Liver (tissue), 9 donors: ENCODE results near the gene MTMR12. TPM values are rescaled to one million over a fixed set of nuclear protein-coding genes. Genes with fewer than 3 reads are reported as not detected.

Experiments
- DNase-seq: peaks from one replicate; pipeline ENCODE4 v3.0.0-alpha.2; 2017; ENCODE audit warnings: low spot score
- H3K27ac ChIP-seq, 2 donors: one replicate each; pipeline ENCODE4 v1.7.0; 2013; ENCODE audit warnings: inconsistent platforms in 2 of 2, low read length in 2 of 2, control low read depth in 1 of 2, low read depth in 1 of 2, mild to moderate bottlenecking in 1 of 2
- H3K27me3 ChIP-seq, 4 donors: one replicate each; pipeline versions ENCODE4 v1.6.1 to v1.7.0; 2013; ENCODE audit warnings: low read length in 3 of 4, inconsistent platforms in 1 of 4, mild to moderate bottlenecking in 1 of 4, moderate library complexity in 1 of 4; ENCODE audit not compliant: control insufficient read depth in 4 of 4, insufficient read depth in 4 of 4
- H3K36me3 ChIP-seq, 4 donors: one replicate each; pipeline versions ENCODE4 v1.6.1 to v1.7.0; 2013; ENCODE audit warnings: low read length in 3 of 4, mild to moderate bottlenecking in 3 of 4, low read depth in 1 of 4, moderate library complexity in 1 of 4; ENCODE audit not compliant: control insufficient read depth in 4 of 4, insufficient read depth in 3 of 4
- H3K4me1 ChIP-seq, 4 donors: one replicate each; pipeline versions ENCODE4 v1.6.1 to v1.7.0; 2013; ENCODE audit warnings: low read length in 3 of 4, mild to moderate bottlenecking in 3 of 4, moderate library complexity in 1 of 4; ENCODE audit not compliant: control insufficient read depth in 4 of 4, insufficient read depth in 4 of 4
- H3K4me3 ChIP-seq, 3 donors: one replicate each; pipeline versions ENCODE4 v1.6.1 to v1.7.0; 2013; ENCODE audit warnings: low read length in 3 of 3, control low read depth in 1 of 3, low read depth in 1 of 3, mild to moderate bottlenecking in 1 of 3
- H3K9ac ChIP-seq, 2 donors: one replicate each; pipeline ENCODE4 v1.7.0; 2013; ENCODE audit warnings: low read length in 2 of 2, mild to moderate bottlenecking in 2 of 2, moderate library complexity in 2 of 2, control low read depth in 1 of 2, low read depth in 1 of 2
- H3K9me3 ChIP-seq, 4 donors: one replicate each; pipeline versions ENCODE4 v1.6.1 to v1.7.0; 2013; ENCODE audit warnings: low read length in 3 of 4; ENCODE audit not compliant: control insufficient read depth in 4 of 4
- ATF3 ChIP-seq: IDR thresholded peaks from 2 replicates; pipeline ENCODE4 v1.6.1; 2016; ENCODE audit warnings: antibody characterized with exemption
- EGR1 ChIP-seq, 2 donors: IDR thresholded peaks; 2 replicates each; pipeline ENCODE4 v1.6.1; 2016 to 2018; ENCODE audit warnings: antibody characterized with exemption in 2 of 2, low read depth in 2 of 2
- FOXA1 ChIP-seq: IDR thresholded peaks from 2 replicates; pipeline ENCODE4 v1.6.1; 2016; ENCODE audit warnings: antibody characterized with exemption
- FOXA2 ChIP-seq: IDR thresholded peaks from 2 replicates; pipeline ENCODE4 v1.6.1; 2016; ENCODE audit warnings: antibody characterized with exemption
- GABPA ChIP-seq, 2 donors: IDR thresholded peaks in 1 of 2; conservative IDR thresholded peaks in 1 of 2; 2 replicates each; pipeline ENCODE4 v1.6.1; 2016; ENCODE audit warnings: antibody characterized with exemption in 2 of 2, mild to moderate bottlenecking in 1 of 2, moderate library complexity in 1 of 2
- HNF4A ChIP-seq, 2 donors: conservative IDR thresholded peaks; 2 replicates each; pipeline ENCODE4 v1.6.1; 2016; ENCODE audit warnings: antibody characterized with exemption in 2 of 2, mild to moderate bottlenecking in 2 of 2
- HNF4G ChIP-seq: IDR thresholded peaks from 2 replicates; pipeline ENCODE4 v1.6.1; 2016; ENCODE audit warnings: antibody characterized with exemption
- NR2F2 ChIP-seq: IDR thresholded peaks from 2 replicates; pipeline ENCODE4 v1.6.1; 2016; ENCODE audit warnings: antibody characterized with exemption
- RAD21 ChIP-seq, 2 donors: IDR thresholded peaks; 2 replicates each; pipeline ENCODE4 v1.6.1; 2016; ENCODE audit warnings: antibody characterized with exemption in 2 of 2, mild to moderate bottlenecking in 2 of 2
- RXRA ChIP-seq, 2 donors: IDR thresholded peaks; 2 replicates each; pipeline ENCODE4 v1.6.1; 2017 to 2018; ENCODE audit warnings: antibody characterized with exemption in 2 of 2, mild to moderate bottlenecking in 1 of 2
- SP1 ChIP-seq: IDR thresholded peaks from 2 replicates; pipeline ENCODE4 v1.6.1; 2018; ENCODE audit warnings: antibody characterized with exemption, mild to moderate bottlenecking
- TAF1 ChIP-seq: conservative IDR thresholded peaks from 2 replicates; pipeline ENCODE4 v1.6.1; 2016; ENCODE audit warnings: antibody characterized with exemption, mild to moderate bottlenecking
- ZBTB33 ChIP-seq: IDR thresholded peaks from 2 replicates; pipeline ENCODE4 v1.6.1; 2016; ENCODE audit warnings: antibody characterized with exemption
- WGBS: extraction: QIAGEN DNeasy Blood & Tissue Kit; methylation state at CpG from one replicate; pipeline ENCODE4 v1.1.7; 2013; 5-methylcytosine and 5-hydroxymethylcytosine counted together
- polyA plus RNA-seq, 2 donors: library from polyadenylated mRNA; stranded (reverse) in 1 of 2; unstranded in 1 of 2; fragments of 200-250 nt in 1 of 2; fragments of >200 nt in 1 of 2; fragmentation: Nextera tagmentation in 1 of 2; extraction: Ambion mirVana in 1 of 2; gene quantifications; one replicate each; pipeline versions ENCODE4 v1.2.1 to v1.2.3, GENCODE V29; 2013 to 2015
- total RNA-seq, 2 donors: library from RNA; depleted of rRNA; stranded (reverse); fragments of >200 nt; gene quantifications; one replicate each; pipeline ENCODE4 v1.2.3, GENCODE V29; 2014
- TF ChIP-seq, protein P1 (sequence below): fragments of 150-350 bp; IDR thresholded peaks from 2 replicates; pipeline ENCODE4 v1.5.1; 2017; ENCODE audit warnings: improper control_type of control experiment, low read depth, low read length; ENCODE audit not compliant: missing input control
- donor health status: healthy.
- donor health status: healthy.
- donor health status: healthy.
- donor health status: healthy.
- donor health status: healthy.

MTMR12 gene
- total and polyA plus RNA-seq, 4 donors, result 4.4 to 28.7 (median 15.8) TPM

DNA sequence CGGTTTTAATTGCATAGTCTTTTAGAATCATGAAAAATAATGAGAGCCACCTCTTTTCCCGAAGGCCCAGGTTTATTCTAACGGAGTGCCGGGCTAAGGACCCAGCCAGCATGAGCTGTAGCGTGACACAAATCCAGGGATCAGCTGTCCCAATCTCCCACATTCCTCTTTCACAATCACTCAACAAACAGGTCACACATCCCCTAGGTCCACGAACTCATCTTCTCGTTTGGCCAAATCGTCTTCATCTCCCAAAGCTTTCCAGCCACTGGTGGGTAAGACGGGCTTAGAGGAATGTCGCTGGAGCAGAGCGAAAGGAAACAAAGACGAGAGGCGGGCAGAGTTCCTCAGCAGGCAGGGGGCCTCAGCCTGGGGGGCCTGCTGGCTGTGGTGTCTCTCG lies 83.2 kb downstream of the MTMR12 start:
- no peaks in the 10 kb centered on the region for H3K27me3 ChIP-seq
- WGBS, result 64% methylated on average over 14 of the region's 14 CpGs
- no peak overlapping the region for H3K9ac ChIP-seq
- peaks cover 0 to 4% (median 0%) of the 10 kb centered on the region in 4 donors for H3K36me3 ChIP-seq
- peaks cover 9 to 45% (median 35%) of the 10 kb centered on the region in 4 donors for H3K4me1 ChIP-seq
- DNase-seq, result no peak
- no peak overlapping the region for H3K4me3 ChIP-seq
- H3K27ac ChIP-seq, result peak overlapping the region in 1 of 2 donors; percentile 57
- H3K9me3 ChIP-seq, result no peaks in the 10 kb centered on the region
- TF ChIP-seq FOXA2, result peak; percentile 23
- TF ChIP-seq, protein P1, sequence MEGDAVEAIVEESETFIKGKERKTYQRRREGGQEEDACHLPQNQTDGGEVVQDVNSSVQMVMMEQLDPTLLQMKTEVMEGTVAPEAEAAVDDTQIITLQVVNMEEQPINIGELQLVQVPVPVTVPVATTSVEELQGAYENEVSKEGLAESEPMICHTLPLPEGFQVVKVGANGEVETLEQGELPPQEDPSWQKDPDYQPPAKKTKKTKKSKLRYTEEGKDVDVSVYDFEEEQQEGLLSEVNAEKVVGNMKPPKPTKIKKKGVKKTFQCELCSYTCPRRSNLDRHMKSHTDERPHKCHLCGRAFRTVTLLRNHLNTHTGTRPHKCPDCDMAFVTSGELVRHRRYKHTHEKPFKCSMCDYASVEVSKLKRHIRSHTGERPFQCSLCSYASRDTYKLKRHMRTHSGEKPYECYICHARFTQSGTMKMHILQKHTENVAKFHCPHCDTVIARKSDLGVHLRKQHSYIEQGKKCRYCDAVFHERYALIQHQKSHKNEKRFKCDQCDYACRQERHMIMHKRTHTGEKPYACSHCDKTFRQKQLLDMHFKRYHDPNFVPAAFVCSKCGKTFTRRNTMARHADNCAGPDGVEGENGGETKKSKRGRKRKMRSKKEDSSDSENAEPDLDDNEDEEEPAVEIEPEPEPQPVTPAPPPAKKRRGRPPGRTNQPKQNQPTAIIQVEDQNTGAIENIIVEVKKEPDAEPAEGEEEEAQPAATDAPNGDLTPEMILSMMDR, result no peak
- peak in 1 of 2 donors; percentile 17 for TF ChIP-seq EGR1 (IDR thresholded peaks at IDR 0.05; ENCODE audit: low read depth in 2 of 2)
- TF ChIP-seq FOXA1, result peak; percentile 29
- peak; percentile 35 to 43 for TF ChIP-seq RAD21 (IDR thresholded peaks at IDR 0.05)
- no peak for TF ChIP-seq GABPA (IDR thresholded peaks at IDR 0.05 in 1 of 2, conservative IDR thresholded peaks at IDR 0.05 in 1 of 2)
- peak; percentile 12 for TF ChIP-seq SP1
- peak; percentile 69 to 79 for TF ChIP-seq RXRA (IDR thresholded peaks at IDR 0.05)
- peak; percentile 18 to 47 for TF ChIP-seq HNF4A (conservative IDR thresholded peaks at IDR 0.05)

DNA sequence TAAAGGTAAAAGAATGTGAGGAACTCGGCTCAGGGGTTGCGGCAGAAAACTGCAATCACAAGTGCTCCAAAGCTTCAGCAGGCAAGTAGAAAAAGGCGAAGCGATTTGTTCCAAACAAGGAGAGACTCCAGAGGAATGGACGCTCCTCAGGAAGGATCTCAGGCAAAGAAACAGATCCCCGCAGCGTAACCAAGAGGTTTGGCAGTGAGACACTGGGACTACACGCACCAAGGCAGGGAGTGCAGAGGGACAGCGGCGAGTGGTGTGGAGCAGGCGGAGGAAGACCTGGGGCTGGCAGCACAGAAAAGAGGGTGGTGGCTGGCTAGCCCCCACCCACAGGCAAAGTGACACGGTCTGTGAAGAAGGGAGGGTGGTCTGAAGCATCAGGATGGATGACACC lies 83.9 kb downstream of the MTMR12 start:
- peak overlapping the region; percentile 19 to 57 for H3K27ac ChIP-seq
- WGBS, result 90% methylated on average over 12 of the region's 12 CpGs

More for the DNA sequence above, 83.9 kb downstream of the MTMR12 start:
- peaks cover 0 to 4% (median 0%) of the 10 kb centered on the region in 4 donors for H3K36me3 ChIP-seq
- no peak overlapping the region for H3K4me3 ChIP-seq
- no peaks in the 10 kb centered on the region for H3K27me3 ChIP-seq
- peaks cover 9 to 37% (median 27%) of the 10 kb centered on the region in 4 donors for H3K4me1 ChIP-seq
- no peak for DNase-seq
- H3K9ac ChIP-seq, result no peak overlapping the region
- H3K9me3 ChIP-seq, result no peaks in the 10 kb centered on the region
- TF ChIP-seq NR2F2, result no peak
- no peak for TF ChIP-seq SP1
- TF ChIP-seq ATF3, result no peak
- no peak for TF ChIP-seq HNF4A (conservative IDR thresholded peaks at IDR 0.05)
- TF ChIP-seq TAF1, result no peak
- TF ChIP-seq HNF4G, result no peak
- TF ChIP-seq ZBTB33, result no peak
- TF ChIP-seq GABPA (IDR thresholded peaks at IDR 0.05 in 1 of 2, conservative IDR thresholded peaks at IDR 0.05 in 1 of 2), result no peak
- no peak for TF ChIP-seq FOXA2
- no peak for TF ChIP-seq RXRA (IDR thresholded peaks at IDR 0.05)
